HepG2 (cell line): ENCODE measurements around the gene PSD4. TPM values are rescaled to one million over a fixed set of nuclear protein-coding genes. Genes with fewer than 3 reads are reported as not detected.

Experiments
- CBX5 ChIP-seq: sonication (generic); formaldehyde crosslinking; IDR thresholded peaks from 2 replicates; pipeline ENCODE4 v1.4.0; 2020; ENCODE audit warnings: missing genetic modification reagents, borderline replicate concordance
- FOXJ3 ChIP-seq: sonication (generic); formaldehyde crosslinking; IDR thresholded peaks from 2 replicates; pipeline ENCODE4 v1.4.0; 2020; ENCODE audit warnings: missing genetic modification reagents, mild to moderate bottlenecking, borderline replicate concordance
- RAD21 ChIP-seq: fragments of 450-650 bp; formaldehyde crosslinking; IDR thresholded peaks from 2 replicates; pipeline ENCODE4 v1.5.0; 2020; ENCODE audit warnings: mild to moderate bottlenecking
- REPIN1 ChIP-seq: sonication (generic); formaldehyde crosslinking; IDR thresholded peaks from 2 replicates; pipeline ENCODE4 v1.8.0; 2022; ENCODE audit warnings: missing genetic modification reagents, low read depth, mild to moderate bottlenecking, borderline replicate concordance
- TOPORS ChIP-seq: sonication (generic); formaldehyde crosslinking; IDR thresholded peaks from 2 replicates; pipeline ENCODE4 v1.8.0; 2023; ENCODE audit warnings: mild to moderate bottlenecking, missing genetic modification reagents
- ZBTB3 ChIP-seq: sonication (generic); formaldehyde crosslinking; IDR thresholded peaks from 2 replicates; pipeline ENCODE4 v1.4.0; 2020; ENCODE audit warnings: low read depth, mild to moderate bottlenecking, moderate library complexity, missing genetic modification reagents, borderline replicate concordance
- ZFP41 ChIP-seq: sonication (generic); formaldehyde crosslinking; IDR thresholded peaks from 2 replicates; pipeline ENCODE4 v1.4.0; 2020; ENCODE audit warnings: mild to moderate bottlenecking, missing genetic modification reagents, borderline replicate concordance
- ZNF205 ChIP-seq: IDR thresholded peaks from 2 replicates; pipeline ENCODE4 v1.6.1; 2018; ENCODE audit warnings: missing biosample characterization, missing genetic modification reagents
- ZNF24 ChIP-seq: fragments of 450-650 bp; IDR thresholded peaks from 2 replicates; pipeline ENCODE4 v1.6.1; 2017; ENCODE audit warnings: antibody characterized with exemption, mild to moderate bottlenecking
- ZNF775 ChIP-seq: sonication (generic); formaldehyde crosslinking; IDR thresholded peaks from 2 replicates; pipeline ENCODE4 v1.4.0; 2020; ENCODE audit warnings: missing genetic modification reagents, mild to moderate bottlenecking, moderate library complexity, borderline replicate concordance
- polyA plus RNA-seq, 8 experiments: library from polyadenylated mRNA; depleted of rRNA in 3 of 8; stranded (reverse) in 7 of 8; unstranded in 1 of 8; fragments of >200 nt; fragmentation: Illumina TruSeq in 4 of 8; extraction: Trizol in 4 of 8; gene quantifications; 2 replicates each; pipeline versions ENCODE4 v1.2.1 to v1.2.3, GENCODE V29; 2011 to 2016; ENCODE audit warnings: low read depth in 4 of 8, missing spikeins in 1 of 8, mixed read lengths in 1 of 8; ENCODE audit not compliant: insufficient read depth in 1 of 8
- total RNA-seq, 5 experiments: library from RNA; depleted of rRNA; stranded (reverse); fragments of >200 nt; fragmentation: Illumina TruSeq; extraction: Trizol; gene quantifications; 2 replicates each; pipeline ENCODE4 v1.2.3, GENCODE V29; 2016; ENCODE audit warnings: low read depth in 1 of 5
- TF ChIP-seq, protein P1 (sequence below): sonication (generic); formaldehyde crosslinking; IDR thresholded peaks from 2 replicates; pipeline ENCODE4 v1.5.0; 2020; ENCODE audit warnings: mild to moderate bottlenecking, missing genetic modification reagents, borderline replicate concordance
- TF ChIP-seq, protein P2 (sequence below): sonication (generic); formaldehyde crosslinking; IDR thresholded peaks from 2 replicates; pipeline ENCODE4 v1.8.0; 2023; ENCODE audit warnings: mild to moderate bottlenecking, missing genetic modification reagents
- TF ChIP-seq, protein P3 (sequence below): sonication (generic); formaldehyde crosslinking; IDR thresholded peaks from 2 replicates; pipeline ENCODE4 v1.4.0; 2020; ENCODE audit warnings: low read depth, missing genetic modification reagents
- TF ChIP-seq, protein P4 (sequence below): sonication (generic); formaldehyde crosslinking; IDR thresholded peaks from 2 replicates; pipeline ENCODE4 v1.5.0; 2020; ENCODE audit warnings: mild to moderate bottlenecking, missing genetic modification reagents
- TF ChIP-seq, protein P5 (sequence below): IDR thresholded peaks from 2 replicates; pipeline ENCODE4 v1.6.1; 2012; ENCODE audit warnings: low read length, improper control_type of control experiment

Gene PSD4
- total and polyA plus RNA-seq, 2 of the 13 experiments (the other 11 are each of a cell fraction or from before 2014, with no cell fraction given), result 5.8 to 9.4 TPM

DNA sequence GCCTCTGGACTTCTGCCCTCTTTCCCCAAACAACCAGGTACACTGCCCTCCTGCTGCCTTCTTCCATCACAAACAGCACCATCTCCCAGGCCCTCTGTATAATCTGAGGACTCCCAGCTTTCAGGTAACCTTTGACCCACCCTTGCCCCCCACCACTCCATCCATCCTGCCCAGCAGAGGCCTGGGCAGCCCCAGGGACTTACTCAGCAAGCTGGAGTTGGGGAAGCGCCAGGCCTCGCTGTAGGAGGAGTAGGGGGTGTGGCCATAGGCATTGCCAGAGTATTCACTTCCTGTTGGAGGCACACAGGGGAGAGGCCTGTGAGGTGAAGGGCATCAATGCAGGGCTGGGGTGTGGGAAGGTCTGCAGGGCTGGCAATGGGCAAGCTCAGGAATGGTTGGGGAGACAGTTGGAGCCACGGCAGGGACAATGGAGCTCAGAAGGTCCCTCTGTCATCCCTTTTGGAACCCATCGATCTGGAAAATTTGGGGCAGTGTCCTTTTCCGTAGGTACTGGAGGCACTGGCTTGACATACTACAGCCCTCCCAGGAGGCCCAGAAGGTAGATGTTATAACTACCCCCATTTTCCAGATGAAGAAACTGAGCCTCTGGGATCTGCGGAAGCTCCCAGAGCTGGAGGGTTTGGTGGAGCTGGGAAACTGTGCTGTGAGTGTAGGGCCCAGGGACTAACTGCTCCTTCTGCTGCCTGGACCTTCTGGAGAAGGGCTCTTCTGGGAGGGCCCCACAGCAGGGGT, 46.3 kb downstream of the PSD4 start (continued):
- no peak for TF ChIP-seq FOXJ3 (CRISPR knock-in tag)
- TF ChIP-seq ZBTB3 (CRISPR knock-in tag), result no peak
- no peak for TF ChIP-seq ZFP41
- TF ChIP-seq, protein P1, sequence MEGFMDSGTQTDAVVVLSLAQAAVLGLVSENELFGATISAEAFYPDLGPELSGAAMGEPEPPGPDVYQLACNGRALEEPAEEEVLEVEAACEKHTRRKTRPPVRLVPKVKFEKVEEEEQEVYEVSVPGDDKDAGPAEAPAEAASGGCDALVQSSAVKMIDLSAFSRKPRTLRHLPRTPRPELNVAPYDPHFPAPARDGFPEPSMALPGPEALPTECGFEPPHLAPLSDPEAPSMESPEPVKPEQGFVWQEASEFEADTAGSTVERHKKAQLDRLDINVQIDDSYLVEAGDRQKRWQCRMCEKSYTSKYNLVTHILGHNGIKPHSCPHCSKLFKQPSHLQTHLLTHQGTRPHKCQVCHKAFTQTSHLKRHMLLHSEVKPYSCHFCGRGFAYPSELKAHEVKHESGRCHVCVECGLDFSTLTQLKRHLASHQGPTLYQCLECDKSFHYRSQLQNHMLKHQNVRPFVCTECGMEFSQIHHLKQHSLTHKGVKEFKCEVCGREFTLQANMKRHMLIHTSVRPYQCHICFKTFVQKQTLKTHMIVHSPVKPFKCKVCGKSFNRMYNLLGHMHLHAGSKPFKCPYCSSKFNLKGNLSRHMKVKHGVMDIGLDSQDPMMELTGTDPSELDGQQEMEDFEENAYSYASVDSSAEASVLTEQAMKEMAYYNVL (CRISPR knock-in tag), result no peak; the same call in 1 of the 2 replicates
- TF ChIP-seq ZNF775 (CRISPR knock-in tag), result no peak
- TF ChIP-seq ZNF24, result no peak
- 0 out of 2 replicates have a peak, but pooled peaks have one; percentile 32 for TF ChIP-seq TOPORS (CRISPR knock-in tag)
- peak; percentile 35; the same call in 1 of the 2 replicates for TF ChIP-seq REPIN1 (CRISPR knock-in tag)
- TF ChIP-seq, protein P2, sequence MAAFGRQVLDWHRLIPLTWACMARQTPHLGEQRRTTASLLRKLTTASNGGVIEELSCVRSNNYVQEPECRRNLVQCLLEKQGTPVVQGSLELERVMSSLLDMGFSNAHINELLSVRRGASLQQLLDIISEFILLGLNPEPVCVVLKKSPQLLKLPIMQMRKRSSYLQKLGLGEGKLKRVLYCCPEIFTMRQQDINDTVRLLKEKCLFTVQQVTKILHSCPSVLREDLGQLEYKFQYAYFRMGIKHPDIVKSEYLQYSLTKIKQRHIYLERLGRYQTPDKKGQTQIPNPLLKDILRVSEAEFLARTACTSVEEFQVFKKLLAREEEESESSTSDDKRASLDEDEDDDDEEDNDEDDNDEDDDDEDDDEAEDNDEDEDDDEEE (CRISPR knock-in tag), result no peak
- TF ChIP-seq, protein P3, sequence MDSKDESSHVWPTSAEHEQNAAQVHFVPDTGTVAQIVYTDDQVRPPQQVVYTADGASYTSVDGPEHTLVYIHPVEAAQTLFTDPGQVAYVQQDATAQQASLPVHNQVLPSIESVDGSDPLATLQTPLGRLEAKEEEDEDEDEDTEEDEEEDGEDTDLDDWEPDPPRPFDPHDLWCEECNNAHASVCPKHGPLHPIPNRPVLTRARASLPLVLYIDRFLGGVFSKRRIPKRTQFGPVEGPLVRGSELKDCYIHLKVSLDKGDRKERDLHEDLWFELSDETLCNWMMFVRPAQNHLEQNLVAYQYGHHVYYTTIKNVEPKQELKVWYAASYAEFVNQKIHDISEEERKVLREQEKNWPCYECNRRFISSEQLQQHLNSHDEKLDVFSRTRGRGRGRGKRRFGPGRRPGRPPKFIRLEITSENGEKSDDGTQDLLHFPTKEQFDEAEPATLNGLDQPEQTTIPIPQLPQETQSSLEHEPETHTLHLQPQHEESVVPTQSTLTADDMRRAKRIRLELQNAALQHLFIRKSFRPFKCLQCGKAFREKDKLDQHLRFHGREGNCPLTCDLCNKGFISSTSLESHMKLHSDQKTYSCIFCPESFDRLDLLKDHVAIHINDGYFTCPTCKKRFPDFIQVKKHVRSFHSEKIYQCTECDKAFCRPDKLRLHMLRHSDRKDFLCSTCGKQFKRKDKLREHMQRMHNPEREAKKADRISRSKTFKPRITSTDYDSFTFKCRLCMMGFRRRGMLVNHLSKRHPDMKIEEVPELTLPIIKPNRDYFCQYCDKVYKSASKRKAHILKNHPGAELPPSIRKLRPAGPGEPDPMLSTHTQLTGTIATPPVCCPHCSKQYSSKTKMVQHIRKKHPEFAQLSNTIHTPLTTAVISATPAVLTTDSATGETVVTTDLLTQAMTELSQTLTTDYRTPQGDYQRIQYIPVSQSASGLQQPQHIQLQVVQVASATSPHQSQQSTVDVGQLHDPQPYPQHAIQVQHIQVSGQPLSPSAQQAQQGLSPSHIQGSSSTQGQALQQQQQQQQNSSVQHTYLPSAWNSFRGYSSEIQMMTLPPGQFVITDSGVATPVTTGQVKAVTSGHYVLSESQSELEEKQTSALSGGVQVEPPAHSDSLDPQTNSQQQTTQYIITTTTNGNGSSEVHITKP, result no peak
- 0 out of 2 replicates have a peak, but pooled peaks have one; percentile 9 for TF ChIP-seq ZNF205 (CRISPR knock-in tag)
- TF ChIP-seq, protein P4, sequence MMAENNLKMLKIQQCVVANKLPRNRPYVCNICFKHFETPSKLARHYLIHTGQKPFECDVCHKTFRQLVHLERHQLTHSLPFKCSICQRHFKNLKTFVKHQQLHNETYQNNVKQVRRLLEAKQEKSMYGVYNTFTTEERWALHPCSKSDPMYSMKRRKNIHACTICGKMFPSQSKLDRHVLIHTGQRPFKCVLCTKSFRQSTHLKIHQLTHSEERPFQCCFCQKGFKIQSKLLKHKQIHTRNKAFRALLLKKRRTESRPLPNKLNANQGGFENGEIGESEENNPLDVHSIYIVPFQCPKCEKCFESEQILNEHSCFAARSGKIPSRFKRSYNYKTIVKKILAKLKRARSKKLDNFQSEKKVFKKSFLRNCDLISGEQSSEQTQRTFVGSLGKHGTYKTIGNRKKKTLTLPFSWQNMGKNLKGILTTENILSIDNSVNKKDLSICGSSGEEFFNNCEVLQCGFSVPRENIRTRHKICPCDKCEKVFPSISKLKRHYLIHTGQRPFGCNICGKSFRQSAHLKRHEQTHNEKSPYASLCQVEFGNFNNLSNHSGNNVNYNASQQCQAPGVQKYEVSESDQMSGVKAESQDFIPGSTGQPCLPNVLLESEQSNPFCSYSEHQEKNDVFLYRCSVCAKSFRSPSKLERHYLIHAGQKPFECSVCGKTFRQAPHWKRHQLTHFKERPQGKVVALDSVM (CRISPR knock-in tag), result peak; percentile 94
- no peak; the same call in 1 of the 2 replicates for TF ChIP-seq RAD21 (CRISPR knock-in tag)
- TF ChIP-seq, protein P5, sequence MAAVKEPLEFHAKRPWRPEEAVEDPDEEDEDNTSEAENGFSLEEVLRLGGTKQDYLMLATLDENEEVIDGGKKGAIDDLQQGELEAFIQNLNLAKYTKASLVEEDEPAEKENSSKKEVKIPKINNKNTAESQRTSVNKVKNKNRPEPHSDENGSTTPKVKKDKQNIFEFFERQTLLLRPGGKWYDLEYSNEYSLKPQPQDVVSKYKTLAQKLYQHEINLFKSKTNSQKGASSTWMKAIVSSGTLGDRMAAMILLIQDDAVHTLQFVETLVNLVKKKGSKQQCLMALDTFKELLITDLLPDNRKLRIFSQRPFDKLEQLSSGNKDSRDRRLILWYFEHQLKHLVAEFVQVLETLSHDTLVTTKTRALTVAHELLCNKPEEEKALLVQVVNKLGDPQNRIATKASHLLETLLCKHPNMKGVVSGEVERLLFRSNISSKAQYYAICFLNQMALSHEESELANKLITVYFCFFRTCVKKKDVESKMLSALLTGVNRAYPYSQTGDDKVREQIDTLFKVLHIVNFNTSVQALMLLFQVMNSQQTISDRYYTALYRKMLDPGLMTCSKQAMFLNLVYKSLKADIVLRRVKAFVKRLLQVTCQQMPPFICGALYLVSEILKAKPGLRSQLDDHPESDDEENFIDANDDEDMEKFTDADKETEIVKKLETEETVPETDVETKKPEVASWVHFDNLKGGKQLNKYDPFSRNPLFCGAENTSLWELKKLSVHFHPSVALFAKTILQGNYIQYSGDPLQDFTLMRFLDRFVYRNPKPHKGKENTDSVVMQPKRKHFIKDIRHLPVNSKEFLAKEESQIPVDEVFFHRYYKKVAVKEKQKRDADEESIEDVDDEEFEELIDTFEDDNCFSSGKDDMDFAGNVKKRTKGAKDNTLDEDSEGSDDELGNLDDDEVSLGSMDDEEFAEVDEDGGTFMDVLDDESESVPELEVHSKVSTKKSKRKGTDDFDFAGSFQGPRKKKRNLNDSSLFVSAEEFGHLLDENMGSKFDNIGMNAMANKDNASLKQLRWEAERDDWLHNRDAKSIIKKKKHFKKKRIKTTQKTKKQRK, result no peak
- no peak; the same call in 1 of the 2 replicates for TF ChIP-seq CBX5
